ENCODE data around the gene PHACTR2.
"Not testable (repeated sequence)": the region's sequence is repeated elsewhere in the genome, so short reads cannot be mapped to it uniquely, and the experiment has no call there.

Gene PHACTR2

GRCh38 chr6:143822584-143823024 lies 144.8 kb downstream of the PHACTR2 start:
- no peak for DNase-seq

DNA sequence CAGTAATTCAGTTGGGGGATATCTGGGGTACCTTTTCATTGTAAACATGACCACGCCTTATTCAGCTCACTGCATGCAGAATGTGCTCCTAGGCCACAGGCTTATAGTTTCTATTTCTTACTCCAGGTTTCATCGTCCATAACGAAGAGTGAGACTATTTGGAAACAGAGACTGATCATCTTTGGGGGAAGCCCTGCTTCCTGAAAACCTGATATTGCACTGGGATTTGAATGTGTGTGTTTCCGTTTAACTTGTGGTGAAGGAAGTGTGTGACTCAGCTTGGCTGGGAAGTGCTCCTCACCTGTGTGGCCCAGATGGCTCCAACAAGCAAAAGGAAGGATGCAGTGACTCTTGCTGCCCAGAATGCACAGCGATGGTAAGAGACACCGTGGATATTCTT lies 145.8 kb downstream of the PHACTR2 start:
- DNase-seq, result no peak

GRCh38 chr6:143828572-143828971 lies 150.8 kb downstream of the PHACTR2 start:
- no peak for DNase-seq

GRCh38 chr6:143836150-143836549 lies 158.4 kb downstream of the PHACTR2 start:
- DNase-seq, result no peak

DNA sequence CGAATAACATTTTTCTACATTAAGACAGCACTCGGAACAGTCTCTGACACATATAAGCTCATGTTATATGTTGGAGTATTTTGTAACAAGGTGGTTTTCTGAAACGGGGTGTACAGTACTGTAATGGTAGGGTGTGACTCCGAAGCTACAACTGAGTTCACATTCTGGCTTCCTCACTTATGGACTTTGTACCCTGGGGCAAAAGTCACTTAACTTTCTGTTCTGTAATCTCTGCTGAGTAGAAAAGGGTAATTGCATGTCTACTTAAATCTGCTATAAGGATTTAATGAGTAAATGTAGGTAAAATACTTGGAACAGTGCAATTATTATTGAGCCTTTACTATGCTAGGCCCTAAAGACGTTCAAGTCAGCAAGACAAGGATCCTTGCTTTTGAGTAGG lies 160.6 kb downstream of the PHACTR2 start:
- DNase-seq, result no peak

DNA sequence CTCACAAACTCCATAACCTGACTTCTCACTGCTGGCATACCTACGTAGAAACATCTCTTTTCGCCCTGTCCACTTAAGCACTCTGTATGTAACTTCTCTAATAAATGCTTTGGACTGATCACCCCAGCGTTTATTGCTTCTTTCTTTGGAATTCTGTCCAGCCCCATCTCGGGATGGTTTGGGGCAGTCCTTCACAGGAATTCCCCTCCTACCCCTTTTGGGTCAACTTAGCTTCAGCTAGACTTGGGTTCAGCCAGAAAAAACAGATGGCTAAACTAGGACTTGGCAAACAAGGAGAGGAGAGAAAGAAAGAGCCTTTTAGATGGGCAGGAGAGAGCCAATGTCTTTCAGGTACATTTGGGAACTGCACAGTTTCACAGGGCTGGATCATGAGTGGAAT lies 161.4 kb downstream of the PHACTR2 start:
- DNase-seq, result no peak

- DNase-seq, result no peak
Measured at GRCh38 chr6:143840595-143841265, 163.0 kb downstream of the PHACTR2 start.

DNA sequence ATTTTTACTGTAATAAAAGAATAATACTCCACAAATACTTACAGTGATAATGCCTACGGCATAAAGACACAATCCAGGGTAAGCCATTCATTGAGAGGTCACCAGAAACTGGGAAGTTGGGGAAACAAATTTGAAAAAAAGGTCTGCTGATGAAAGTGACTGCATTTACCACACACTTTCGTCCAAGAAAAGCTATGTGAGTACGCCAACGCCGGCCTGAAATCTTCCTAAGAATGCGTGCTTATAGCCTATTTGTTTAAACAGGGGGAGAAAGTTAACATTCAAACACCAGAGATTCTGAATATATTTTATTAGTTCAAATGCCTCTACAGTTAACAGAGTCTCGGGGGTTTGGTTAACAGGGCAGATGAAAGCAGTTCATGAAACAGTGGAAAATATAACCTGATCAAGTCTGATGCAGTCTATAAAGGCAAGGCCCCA lies 164.7 kb downstream of the PHACTR2 start:
- no peak for DNase-seq

DNA sequence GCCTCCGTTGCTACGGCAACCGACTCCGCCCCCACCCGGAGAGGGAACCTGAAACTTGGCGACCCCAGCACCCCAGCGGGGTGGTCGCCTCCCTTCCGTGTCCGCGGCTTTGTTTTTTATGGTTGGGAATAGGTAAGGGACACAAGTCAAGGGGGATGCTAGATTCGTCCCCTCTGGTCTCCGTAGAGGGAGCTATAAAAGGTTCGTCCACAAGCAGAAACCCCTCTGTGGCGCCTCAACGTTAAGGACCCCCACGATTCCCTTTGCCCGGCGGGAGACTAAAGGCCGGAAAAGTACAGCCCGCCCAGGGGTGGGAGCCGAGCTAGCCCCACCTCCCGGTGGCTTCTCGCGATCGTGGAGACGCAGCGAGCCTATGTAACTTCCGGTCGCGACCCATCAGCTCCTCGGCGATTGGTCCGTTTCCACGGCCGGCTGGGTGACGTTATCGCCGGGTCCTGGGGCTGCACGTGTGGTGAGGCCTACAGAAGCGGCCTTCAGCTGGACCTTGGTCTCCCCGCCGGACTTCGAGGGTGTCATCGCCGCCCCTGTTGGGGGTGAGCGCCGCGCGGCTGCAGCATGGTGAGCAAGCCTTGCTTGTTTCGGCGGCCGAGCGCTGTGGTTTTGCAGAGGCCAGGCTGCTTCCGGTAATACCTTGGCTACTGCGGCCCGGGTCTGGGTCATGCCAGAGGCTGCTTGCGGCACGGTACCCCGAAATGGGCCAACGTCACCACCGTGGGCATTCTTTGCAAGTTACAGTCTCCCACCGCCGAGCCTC lies 165.3 kb downstream of the PHACTR2 start, which contains the start of gene LTV1:
TSS of gene LTV1 (plus strand) at position 437 of the 775 bp plus-strand sequence. CDS start at position 577, 140 bp downstream.
- DNase-seq, result peak; percentile 91

- DNase-seq, result peak; percentile 37
Measured at GRCh38 chr6:143843677-143843999, 165.9 kb downstream of the PHACTR2 start.

DNA sequence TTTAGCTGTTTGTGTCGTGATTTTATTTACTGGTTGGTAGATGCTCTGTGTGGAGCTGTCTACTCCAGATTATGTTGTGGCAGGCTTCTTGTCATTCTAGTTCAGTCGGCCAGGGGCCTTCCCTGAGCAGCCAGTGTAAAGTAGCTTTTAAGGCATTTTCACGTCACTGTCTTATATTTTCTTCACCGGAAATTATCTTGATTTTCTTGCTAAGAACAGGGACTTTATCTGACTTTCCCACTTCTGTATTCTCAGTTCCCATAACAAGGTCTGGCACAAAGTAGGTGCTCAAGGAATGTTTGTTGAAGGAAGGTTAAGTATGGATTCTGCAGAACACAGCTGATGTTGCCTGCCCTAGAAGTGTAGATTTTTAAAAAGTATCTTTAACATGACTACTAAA lies 166.2 kb downstream of the PHACTR2 start:
- no peak for DNase-seq

GRCh38 chr6:143845033-143845432 lies 167.3 kb downstream of the PHACTR2 start:
- no peak for DNase-seq

DNA sequence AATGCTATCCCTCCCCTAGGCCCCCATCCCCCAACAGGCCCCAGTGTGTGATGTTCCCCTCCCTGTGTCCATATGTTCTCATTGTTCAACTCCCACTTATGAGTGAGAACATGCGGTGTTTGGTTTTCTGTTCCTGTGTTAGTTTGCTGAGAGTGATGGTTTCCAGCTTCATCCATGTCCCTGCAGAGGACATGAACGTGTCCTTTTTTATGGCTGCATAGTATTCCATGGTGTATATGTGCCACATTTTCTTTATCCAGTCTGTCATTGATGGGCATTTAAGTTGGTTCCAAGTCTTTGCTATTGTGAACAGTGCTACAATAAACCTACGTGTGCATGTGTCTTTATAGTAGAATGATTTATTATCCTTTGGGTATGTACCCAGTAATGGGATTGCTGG lies 173.9 kb downstream of the PHACTR2 start:
- not testable (repeated sequence) for DNase-seq

DNA sequence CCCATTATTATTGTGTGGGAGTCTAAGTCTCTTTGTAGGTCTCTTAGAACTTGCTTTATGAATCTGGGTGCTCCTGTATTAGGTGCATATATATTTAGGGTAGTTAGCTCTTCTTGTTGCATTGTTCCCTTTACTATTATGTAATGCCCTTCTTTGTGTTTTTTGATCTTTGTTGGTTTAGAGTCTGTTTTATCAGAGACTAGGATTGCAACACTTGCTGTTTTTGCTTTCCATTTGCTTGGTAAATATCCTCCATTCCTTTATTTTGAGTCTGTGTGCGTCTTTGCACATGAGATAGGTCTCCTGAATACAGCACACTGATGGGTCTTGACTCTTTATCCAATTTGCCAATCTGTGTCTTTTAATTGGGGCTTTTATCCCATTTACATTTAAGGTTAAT lies 177.3 kb downstream of the PHACTR2 start:
- DNase-seq, result not testable (repeated sequence)

DNA sequence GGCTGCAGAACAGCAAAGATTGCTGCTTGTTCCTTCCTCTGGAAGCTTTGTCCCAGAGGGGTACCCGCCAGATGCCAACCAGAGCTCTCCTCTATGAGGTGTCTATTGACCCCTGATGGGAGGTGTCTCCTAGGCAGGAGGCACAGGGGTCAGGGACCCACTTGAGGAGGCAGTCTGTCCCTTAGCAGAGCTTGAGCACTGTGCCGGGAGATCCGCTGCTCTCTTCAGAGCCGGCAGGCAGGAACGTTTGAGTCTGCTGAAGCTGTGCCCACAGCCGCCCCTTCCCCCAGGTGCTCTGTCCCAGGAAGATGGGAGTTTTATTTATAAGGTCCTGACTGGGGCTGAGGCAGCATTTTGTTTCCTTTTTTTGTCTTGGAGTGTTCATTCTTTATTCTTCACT lies 179.0 kb downstream of the PHACTR2 start:
- not testable (repeated sequence) for DNase-seq

DNA sequence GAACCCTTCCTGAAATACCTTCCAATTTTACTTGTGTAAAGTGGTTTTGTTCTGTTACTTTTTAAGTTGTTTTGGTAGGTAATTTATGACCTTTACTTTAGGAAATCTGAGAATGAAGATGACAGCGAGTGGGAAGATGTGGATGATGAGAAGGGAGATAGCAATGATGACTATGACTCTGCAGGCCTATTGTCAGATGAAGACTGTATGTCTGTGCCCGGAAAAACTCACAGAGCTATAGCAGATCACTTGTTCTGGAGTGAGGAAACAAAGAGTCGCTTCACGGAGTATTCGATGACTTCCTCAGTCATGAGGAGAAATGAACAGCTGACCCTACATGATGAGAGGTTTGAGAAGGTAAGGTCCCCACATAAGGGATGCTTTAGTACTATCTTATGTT lies 179.9 kb downstream of the PHACTR2 start:
- DNase-seq, result no peak

GRCh38 chr6:143859891-143860660 lies 182.3 kb downstream of the PHACTR2 start:
- DNase-seq, result no peak

DNA sequence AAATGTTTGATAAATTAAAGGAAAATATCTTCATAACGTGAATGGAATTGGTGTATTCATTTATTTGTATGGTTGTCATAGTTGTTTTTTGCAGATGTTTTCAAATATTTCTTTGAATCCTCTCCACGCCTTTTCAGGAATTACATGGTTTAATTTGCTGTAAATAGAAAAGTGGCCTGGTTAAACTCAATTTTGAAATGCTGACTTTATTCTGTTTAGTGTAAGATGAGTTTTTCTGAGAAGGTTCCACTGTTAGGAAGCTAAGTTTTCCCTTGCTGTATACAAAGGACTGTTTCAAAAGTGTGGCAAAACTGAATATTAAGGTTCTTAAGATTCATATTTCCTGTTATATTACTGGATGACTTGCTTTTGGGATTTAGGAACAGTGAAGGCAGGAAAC lies 186.0 kb downstream of the PHACTR2 start:
- no peak for DNase-seq

DNA sequence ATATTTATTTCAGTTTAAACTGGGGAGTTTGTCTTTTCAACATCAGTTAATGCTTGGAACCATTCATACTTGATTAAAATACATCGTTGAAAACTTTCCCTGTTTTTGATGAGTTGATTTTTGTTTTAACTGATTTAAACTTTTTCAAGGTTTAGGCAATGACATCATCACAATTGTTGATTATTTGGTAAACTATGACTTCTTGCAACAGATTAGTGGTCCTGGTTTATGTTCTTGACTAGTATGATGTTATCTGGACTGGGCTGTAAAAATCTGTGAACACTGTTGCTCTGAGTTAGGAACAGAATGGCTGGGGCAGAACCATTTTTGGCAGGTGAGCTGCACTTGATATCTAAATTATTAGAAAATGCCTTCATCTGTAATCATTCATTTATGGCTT lies 186.5 kb downstream of the PHACTR2 start, which contains the start of gene ZC2HC1B:
TSS of gene ZC2HC1B (plus strand) at position 241 of the 400 bp plus-strand sequence. CDS start at position 307, 66 bp downstream.
- DNase-seq, result no peak

DNA sequence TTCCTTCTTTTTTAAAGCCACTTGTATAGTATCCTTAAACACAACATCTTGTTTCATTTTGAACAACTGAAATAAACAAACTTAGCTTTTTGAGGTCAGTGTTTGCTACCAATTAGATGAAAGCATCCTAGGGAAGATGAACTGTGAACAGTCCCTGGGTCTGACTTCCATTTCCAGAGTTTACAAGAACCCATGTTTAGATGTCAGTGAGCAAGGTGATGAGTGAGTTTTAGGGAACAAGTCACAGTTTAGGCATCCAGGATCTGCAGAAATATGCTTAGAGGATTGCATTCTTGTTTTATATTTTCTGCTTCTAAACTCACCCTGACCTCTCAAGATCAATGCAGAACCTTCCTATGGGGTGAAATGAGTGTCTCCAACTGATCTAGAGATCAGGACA lies 189.5 kb downstream of the PHACTR2 start:
- no peak for DNase-seq

GRCh38 chr6:143868808-143869207 lies 191.0 kb downstream of the PHACTR2 start:
- DNase-seq, result not testable (repeated sequence)

- not testable (repeated sequence) for DNase-seq
Measured at GRCh38 chr6:143871202-143871730, 193.5 kb downstream of the PHACTR2 start.

DNA sequence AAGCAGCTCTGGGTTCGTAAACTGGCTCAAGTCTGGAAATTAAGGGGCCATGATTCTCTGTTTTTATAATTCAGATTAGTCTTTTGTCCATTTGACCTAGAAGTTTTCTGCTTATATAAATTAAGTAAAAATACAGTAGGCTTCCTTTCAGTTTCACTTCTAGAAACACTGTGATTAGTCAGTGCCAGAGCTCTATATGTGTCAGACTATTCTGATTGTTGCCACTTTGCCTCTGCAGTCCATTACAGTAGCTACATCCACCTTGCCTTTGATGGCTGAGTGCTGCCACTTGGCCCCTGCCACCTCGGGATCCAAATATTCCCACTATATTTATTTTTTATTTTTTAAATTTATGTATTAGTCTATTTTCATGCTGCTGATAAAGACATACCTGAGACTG lies 194.4 kb downstream of the PHACTR2 start:
- DNase-seq, result no peak

All from GDM1 (cell line).